ENCODE measurements around the gene COQ8B. TPM values are rescaled to one million over a fixed set of nuclear protein-coding genes. Genes with fewer than 3 reads are reported as not detected.

The COQ8B gene
- total RNA-seq, 4 donors from 2014 or later, result 39.2 to 73.0 (median 54.7) TPM

GRCh38 chr19:40646743-40647254 is 69.9 kb downstream of the COQ8B start:
- peaks cover 18 to 26% of the 10 kb centered on the region in 2 donors for H3K4me1 ChIP-seq
- H3K27me3 ChIP-seq, result no peaks in the 10 kb centered on the region
- no peak overlapping the region for H3K4me3 ChIP-seq (replicated peaks in 1 of 3)
- TF ChIP-seq CTCF (IDR thresholded peaks at IDR 0.05), result no peak
- no peak for TF ChIP-seq POLR2A (IDR thresholded peaks at IDR 0.05)
- WGBS, 2 donors, result 85 to 92% methylated on average over 5 of the region's 5 CpGs
- H3K36me3 ChIP-seq, result no peaks in the 10 kb centered on the region
- intact Hi-C loops (cut with DNase I), result no loop called here
- peak overlapping the region; percentile 57 to 89 (median 88) for H3K27ac ChIP-seq
- no peaks in the 10 kb centered on the region for H3K9me3 ChIP-seq
- no peak for DNase-seq

GRCh38 chr19:40642757-40643305 is 73.9 kb downstream of the COQ8B start:
- intact Hi-C loops (cut with DNase I), result no loop called here
- H3K4me1 ChIP-seq, result peaks cover 18 to 23% of the 10 kb centered on the region in 2 donors
- H3K4me3 ChIP-seq (replicated peaks in 1 of 3), result no peak overlapping the region
- H3K9me3 ChIP-seq, result no peaks in the 10 kb centered on the region
- H3K27me3 ChIP-seq, result no peaks in the 10 kb centered on the region
- no peak for DNase-seq
- H3K27ac ChIP-seq, result no peak overlapping the region
- TF ChIP-seq POLR2A (IDR thresholded peaks at IDR 0.05) (no peak), CTCF (IDR thresholded peaks at IDR 0.05) (no peak)
- H3K36me3 ChIP-seq, result no peaks in the 10 kb centered on the region
- 83 to 86% methylated on average over 8 of the region's 8 CpGs for WGBS, 2 donors

GRCh38 chr19:40642051-40642706 is 74.5 kb downstream of the COQ8B start:
- H3K9me3 ChIP-seq, result no peaks in the 10 kb centered on the region
- H3K4me1 ChIP-seq, result peaks cover 18 to 23% of the 10 kb centered on the region in 2 donors
- H3K27me3 ChIP-seq, result no peaks in the 10 kb centered on the region
- 93% methylated on average over 18 of the region's 18 CpGs for WGBS, 2 donors
- DNase-seq, result no peak
- no peak for TF ChIP-seq CTCF (IDR thresholded peaks at IDR 0.05)
- no peak for TF ChIP-seq POLR2A (IDR thresholded peaks at IDR 0.05)
- H3K36me3 ChIP-seq, result no peaks in the 10 kb centered on the region
- intact Hi-C loops (cut with DNase I), result no loop called here
- no peak overlapping the region for H3K4me3 ChIP-seq (replicated peaks in 1 of 3)
- no peak overlapping the region for H3K27ac ChIP-seq

Small RNAs within 50 kb of the gene (small RNA-seq; reads per million reads assigned to genes)
- gene RNU6-195P, result not detected

Other genes starting within 250 kb of the COQ8B start
- gene SPTBN4, start 249.9 kb downstream of the COQ8B start, total RNA-seq, result 1 to 10 TPM in 2 of 4 donors, under 1 TPM in 2; 0.67 to 2.7 (median 1.0) TPM
- 10 to 100 TPM; 33.3 to 52.1 (median 42.9) TPM for gene SHKBP1, start 140.0 kb downstream of the COQ8B start, total RNA-seq
- 100 to 1,000 TPM; 134 to 276 (median 196) TPM for gene LTBP4, start 115.5 kb downstream of the COQ8B start, total RNA-seq
- gene NUMBL, start 26.2 kb downstream of the COQ8B start, total RNA-seq, result 10 to 100 TPM; 14.2 to 22.5 (median 17.0) TPM
- 10 to 100 TPM; 18.3 to 49.7 (median 25.1) TPM for gene ITPKC, start 226 bp upstream of the COQ8B start, total RNA-seq
- gene ACTMAP, start 33.6 kb upstream of the COQ8B start, total RNA-seq, result 1 to 10 TPM; 3.3 to 8.5 (median 4.5) TPM
- gene SNRPA, start 34.3 kb upstream of the COQ8B start, total RNA-seq, result 10 to 100 TPM; 38.2 to 80.5 (median 55.1) TPM
- not detected for gene MIA, start 58.6 kb upstream of the COQ8B start, total RNA-seq
- gene RAB4B, start 61.4 kb upstream of the COQ8B start, total RNA-seq, result 10 to 100 TPM; 21.5 to 56.6 (median 31.5) TPM
- 100 to 1,000 TPM in 2 of 4 donors, 10 to 100 TPM in 2; 94.2 to 120 (median 105) TPM for gene EGLN2, start 82.3 kb upstream of the COQ8B start, total RNA-seq
- gene CYP2A6, start 133.6 kb upstream of the COQ8B start, total RNA-seq, result not detected
- gene CYP2A7, start 165.3 kb upstream of the COQ8B start, total RNA-seq, result not detected

All from thyroid gland (tissue), 4 donors.